ENCODE data around the gene CARD14.

The CARD14 gene

DNA sequence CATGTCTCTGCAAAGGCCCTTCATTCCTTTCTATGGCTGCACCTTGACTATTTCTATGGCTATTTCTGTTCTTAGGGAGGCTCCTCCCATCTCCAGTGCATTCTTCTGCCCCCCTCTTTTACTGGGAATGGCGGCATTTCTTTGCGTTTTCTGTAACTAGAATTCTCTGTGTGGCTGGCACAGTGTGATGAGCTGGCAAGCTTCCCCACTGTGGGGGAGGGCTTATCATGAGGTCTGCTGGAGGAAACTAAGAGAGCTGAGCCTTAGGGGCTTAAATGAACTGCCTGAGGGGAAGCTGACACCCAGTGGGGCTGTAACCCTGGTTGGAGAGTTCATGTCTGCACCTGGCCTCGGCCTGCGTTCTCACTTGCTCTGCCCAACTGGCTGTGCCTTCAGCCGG, 1.5 kb upstream of the CARD14 start:
- H3K27ac Mint-ChIP-seq, result no peak overlapping the region
- H3K9me3 Mint-ChIP-seq, result peaks cover 4% of the 10 kb centered on the region
- no peaks in the 10 kb centered on the region for H3K4me1 Mint-ChIP-seq
- peaks cover 51% of the 10 kb centered on the region for H3K27me3 Mint-ChIP-seq
- ATAC-seq, result no peak
- H3K36me3 Mint-ChIP-seq, result no peaks in the 10 kb centered on the region
- H3K4me3 Mint-ChIP-seq, result no peak overlapping the region

DNA sequence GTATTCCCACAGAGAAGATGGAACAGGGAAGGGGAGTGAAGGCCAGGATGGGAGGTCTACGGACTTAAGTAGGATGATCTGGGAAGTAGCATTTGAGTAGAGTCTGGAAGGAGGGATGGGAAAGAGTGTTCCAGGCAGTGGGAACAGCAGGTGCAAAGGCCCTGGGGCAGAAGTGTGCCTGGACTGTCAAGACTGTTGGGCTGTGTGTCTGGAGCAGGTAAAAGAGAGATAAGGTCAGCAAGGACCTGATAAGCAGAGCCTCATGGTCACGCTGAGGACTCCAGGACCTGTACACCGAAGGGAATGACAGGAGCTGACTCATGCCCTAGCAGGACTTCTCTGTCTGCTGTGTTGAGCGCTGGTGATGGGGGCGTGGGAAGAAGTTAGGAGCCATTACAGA, 723 bp upstream of the CARD14 start:
- H3K9me3 Mint-ChIP-seq, result peaks cover 4% of the 10 kb centered on the region
- no peak overlapping the region for H3K4me3 Mint-ChIP-seq
- ATAC-seq, result no peak
- no peak overlapping the region for H3K27ac Mint-ChIP-seq
- no peaks in the 10 kb centered on the region for H3K4me1 Mint-ChIP-seq
- H3K27me3 Mint-ChIP-seq, result peaks cover 47% of the 10 kb centered on the region
- H3K36me3 Mint-ChIP-seq, result no peaks in the 10 kb centered on the region

DNA sequence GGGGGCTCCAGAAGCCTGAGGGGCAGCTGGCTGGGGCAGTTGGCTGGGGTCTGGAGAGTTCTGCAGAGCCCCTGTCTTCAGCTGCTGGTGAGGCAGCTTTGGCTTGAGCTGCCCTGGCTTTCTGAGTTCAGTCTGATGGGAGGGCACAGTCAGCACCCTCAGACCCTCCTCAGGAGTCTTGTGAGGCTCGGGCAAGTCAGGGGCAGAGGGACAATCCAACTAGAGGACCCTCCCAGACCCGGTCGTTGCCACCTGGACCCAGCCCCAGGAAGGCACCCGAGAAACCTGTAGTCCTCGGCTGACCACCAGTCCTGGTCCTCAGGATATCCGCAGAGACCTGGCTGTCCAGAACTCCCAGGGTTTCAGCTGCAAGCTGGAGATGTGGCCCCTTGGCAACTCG, 1.9 kb downstream of the CARD14 start:
- ATAC-seq, result no peak
- H3K36me3 Mint-ChIP-seq, result no peaks in the 10 kb centered on the region
- H3K4me1 Mint-ChIP-seq, result no peaks in the 10 kb centered on the region
- H3K4me3 Mint-ChIP-seq, result no peak overlapping the region
- peaks cover 4% of the 10 kb centered on the region for H3K9me3 Mint-ChIP-seq
- H3K27me3 Mint-ChIP-seq, result peaks cover 57% of the 10 kb centered on the region
- H3K27ac Mint-ChIP-seq, result no peak overlapping the region

DNA sequence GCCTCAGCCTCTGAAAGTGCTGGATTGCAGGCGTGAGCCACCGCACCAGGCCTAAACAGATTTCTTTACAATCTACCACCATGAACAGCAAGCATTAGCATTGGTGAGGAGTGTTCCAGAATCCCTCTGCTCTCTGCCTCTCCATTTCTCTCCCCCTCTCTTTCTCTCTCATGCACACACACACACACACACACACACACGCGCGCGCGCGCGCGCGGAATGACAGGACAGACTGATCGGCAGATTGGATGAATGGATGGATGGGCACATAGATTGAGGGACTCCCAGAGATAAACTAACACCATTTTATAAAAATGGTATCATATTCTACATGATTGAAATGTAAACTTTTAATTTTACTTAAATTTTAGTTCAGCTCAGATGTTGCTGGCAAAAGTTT, 3.3 kb downstream of the CARD14 start:
- Mint-ChIP-seq H3K9me3 (peaks cover 4% of the 10 kb centered on the region), H3K27ac (no peak overlapping the region), H3K4me3 (no peak overlapping the region), H3K27me3 (peaks cover 60% of the 10 kb centered on the region), H3K4me1 (no peaks in the 10 kb centered on the region), H3K36me3 (no peaks in the 10 kb centered on the region)
- no peak for ATAC-seq

DNA sequence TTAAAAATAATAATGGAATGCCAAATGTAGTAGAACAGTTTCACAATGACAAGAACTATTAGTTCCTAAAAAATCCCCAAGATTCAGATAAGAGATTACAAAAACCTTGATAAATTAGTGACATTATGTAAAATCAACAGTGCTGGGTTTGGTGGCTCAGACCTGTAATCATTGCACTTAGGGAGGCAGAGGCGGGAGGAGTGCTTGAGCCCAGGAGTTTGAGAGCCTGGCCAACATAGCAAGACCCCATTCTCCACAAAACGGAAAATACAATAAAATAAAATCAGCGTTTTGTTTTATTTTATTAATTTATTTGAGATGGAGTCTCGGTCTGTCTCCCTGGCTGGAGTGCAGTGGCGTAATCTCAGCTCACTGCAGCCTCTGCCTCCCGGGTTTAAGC, 4.1 kb downstream of the CARD14 start:
- Mint-ChIP-seq H3K36me3 (no peaks in the 10 kb centered on the region), H3K4me1 (no peaks in the 10 kb centered on the region)
- no peak for ATAC-seq

DNA sequence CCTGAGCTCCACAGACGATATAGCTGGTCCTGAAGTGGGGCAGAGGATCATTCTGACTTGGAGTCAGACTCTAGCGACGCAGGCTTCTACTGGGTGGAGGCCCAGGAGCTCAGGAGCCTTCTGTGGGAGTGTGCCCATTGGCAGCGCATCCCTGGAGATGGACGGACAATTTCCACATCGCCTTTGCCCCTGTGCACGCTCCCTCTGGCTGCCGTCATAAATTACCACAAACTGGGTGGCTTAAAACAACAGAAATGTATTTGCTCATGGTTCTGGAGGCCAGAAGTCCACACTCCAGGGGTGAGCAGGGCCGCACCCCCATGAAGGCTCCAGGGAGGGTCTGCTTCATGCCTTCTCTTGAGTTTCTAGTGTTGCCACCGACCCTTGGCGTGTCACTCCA, 6.9 kb downstream of the CARD14 start:
- no peaks in the 10 kb centered on the region for H3K4me1 Mint-ChIP-seq

More for the DNA sequence above, 4.1 kb downstream of the CARD14 start:
- H3K27me3 Mint-ChIP-seq, result peaks cover 60% of the 10 kb centered on the region
- peaks cover 2% of the 10 kb centered on the region for H3K9me3 Mint-ChIP-seq
- no peak overlapping the region for H3K27ac Mint-ChIP-seq
- H3K4me3 Mint-ChIP-seq, result no peak overlapping the region

DNA sequence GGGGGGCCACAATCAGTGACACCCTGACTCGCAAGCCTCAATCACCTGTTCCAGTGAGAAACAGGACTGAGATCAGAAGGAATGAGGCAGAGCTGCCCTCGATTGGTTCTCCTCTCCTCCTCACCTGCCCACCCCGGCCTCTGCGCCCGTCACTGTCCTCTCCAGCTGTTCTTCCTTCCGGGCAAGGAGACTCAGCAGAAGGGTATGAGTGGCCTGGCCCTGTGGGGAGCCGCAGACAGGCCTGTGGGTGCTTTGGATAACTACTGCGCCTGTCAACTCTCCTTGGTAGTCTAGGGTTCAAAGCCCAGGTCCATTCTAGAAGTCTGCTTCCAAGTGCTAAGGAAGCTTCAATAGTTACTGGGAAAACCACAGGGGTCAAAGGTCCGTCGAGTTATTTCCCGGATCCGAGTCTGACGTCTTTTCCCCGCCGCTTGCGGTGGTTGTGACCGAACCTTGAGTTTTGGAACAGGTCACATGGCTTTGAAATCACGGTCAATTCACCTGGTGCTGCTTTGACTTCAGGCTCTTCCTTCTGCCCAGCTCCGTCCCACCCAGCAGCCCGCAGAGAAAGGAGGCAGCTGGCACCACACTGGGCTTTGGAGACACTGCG, 8.3 kb downstream of the CARD14 start:
- Mint-ChIP-seq H3K27ac (no peak overlapping the region), H3K36me3 (no peaks in the 10 kb centered on the region), H3K27me3 (peaks cover 67% of the 10 kb centered on the region), H3K9me3 (no peaks in the 10 kb centered on the region), H3K4me3 (no peak overlapping the region), H3K4me1 (no peaks in the 10 kb centered on the region)
- ATAC-seq, result no peak

More for the DNA sequence above, 6.9 kb downstream of the CARD14 start:
- Mint-ChIP-seq H3K4me3 (no peak overlapping the region), H3K27ac (no peak overlapping the region), H3K9me3 (no peaks in the 10 kb centered on the region), H3K36me3 (no peaks in the 10 kb centered on the region), H3K27me3 (peaks cover 64% of the 10 kb centered on the region)
- ATAC-seq, result no peak

DNA sequence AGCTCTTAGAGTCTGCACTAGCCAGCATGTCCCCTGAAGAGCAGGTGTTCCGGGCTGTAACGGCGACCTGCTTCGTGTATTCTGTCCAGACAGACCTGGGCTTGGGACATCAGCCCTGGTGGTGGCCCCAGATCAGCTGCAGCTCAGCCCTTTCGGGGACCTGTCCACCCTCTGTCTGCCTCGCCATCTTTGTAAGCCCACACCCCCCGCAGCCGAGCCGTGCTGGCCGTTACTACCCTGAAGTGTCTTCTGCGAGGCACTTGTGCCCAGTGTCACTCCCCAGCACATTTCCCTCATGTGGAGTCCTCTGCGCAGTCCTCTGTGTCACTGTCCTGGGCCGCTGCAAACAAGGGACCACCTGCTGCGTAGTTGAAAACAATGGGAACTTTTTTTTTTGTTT, 10.4 kb downstream of the CARD14 start:
- ATAC-seq, result no peak
- Mint-ChIP-seq H3K9me3 (no peaks in the 10 kb centered on the region), H3K27ac (no peak overlapping the region), H3K27me3 (peaks cover 59% of the 10 kb centered on the region), H3K36me3 (no peaks in the 10 kb centered on the region), H3K4me3 (no peak overlapping the region), H3K4me1 (no peaks in the 10 kb centered on the region)

DNA sequence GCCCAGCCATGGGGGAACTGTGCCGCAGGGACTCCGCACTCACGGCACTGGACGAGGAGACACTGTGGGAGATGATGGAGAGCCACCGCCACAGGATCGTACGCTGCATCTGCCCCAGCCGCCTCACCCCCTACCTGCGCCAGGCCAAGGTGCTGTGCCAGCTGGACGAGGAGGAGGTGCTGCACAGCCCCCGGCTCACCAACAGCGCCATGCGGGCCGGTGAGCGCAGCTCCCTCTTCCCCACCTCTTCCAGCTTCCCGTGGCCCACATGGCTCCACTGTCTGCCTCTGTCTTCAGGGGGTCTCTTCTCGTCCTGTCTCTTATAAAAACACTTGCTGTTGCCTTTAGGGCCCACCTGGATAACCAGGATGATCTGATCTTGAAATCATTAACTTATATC, 11.6 kb downstream of the CARD14 start:
- H3K27ac Mint-ChIP-seq, result no peak overlapping the region
- no peaks in the 10 kb centered on the region for H3K9me3 Mint-ChIP-seq
- no peaks in the 10 kb centered on the region for H3K4me1 Mint-ChIP-seq
- no peak for ATAC-seq
- no peaks in the 10 kb centered on the region for H3K36me3 Mint-ChIP-seq
- no peak overlapping the region for H3K4me3 Mint-ChIP-seq
- peaks cover 64% of the 10 kb centered on the region for H3K27me3 Mint-ChIP-seq

DNA sequence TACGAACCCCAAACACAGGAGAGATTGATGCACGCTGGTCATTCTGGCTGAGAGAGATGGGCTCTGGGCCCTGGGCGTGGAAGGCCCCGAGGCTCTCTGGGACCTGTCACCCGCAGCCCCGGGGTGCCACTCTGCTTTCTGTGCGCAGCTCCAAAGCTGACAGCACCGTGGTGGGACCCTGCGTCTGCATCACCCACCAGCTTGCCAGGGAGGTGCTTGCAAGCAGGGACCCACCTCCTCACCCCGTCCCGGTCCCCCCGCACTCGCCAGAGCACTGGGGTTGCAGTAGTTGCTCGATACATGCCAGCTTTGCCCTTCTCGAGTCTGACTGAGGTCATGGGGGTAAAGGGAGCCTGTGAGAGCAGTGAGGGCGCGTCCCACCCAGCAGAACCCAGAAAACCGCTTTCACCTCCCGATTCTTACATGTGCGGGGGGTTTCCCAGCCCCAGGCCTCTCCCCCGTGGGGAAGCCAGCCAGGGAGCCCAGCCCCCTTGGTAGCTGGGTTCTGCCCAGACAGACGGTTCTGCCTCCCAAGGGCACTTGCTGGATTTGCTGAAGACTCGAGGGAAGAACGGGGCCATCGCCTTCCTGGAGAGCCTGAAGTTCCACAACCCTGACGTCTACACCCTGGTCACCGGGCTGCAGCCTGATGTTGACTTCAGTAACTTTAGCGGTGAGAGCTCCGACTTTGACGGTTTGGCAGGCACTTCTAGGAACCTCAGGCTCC, 12.5 kb downstream of the CARD14 start:
- Mint-ChIP-seq H3K4me3 (no peak overlapping the region), H3K27ac (no peak overlapping the region), H3K4me1 (no peaks in the 10 kb centered on the region), H3K27me3 (peaks cover 65% of the 10 kb centered on the region), H3K36me3 (no peaks in the 10 kb centered on the region), H3K9me3 (no peaks in the 10 kb centered on the region)
- no peak for ATAC-seq

DNA sequence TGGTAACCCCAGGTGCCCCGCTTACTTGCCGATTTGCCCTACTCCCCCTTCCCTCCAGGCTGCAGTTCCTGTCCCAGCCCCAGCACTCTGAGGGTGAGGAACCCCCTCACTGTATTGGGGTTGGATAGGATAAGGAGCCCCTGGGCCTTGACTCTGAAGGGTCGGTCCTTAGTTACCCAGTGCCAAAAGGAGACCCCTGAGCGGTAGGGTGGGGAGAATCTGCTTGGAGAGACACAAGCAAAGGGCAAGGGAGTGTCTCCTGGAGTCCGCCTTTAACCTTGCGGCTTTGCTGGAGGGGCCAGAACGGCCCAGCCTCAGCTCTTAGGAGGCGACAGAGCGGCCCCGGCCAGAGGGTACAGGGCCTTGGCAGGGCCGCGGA, 13.0 kb downstream of the CARD14 start:
- peaks cover 65% of the 10 kb centered on the region for H3K27me3 Mint-ChIP-seq
- no peaks in the 10 kb centered on the region for H3K36me3 Mint-ChIP-seq
- no peak for ATAC-seq
- no peaks in the 10 kb centered on the region for H3K9me3 Mint-ChIP-seq
- no peak overlapping the region for H3K4me3 Mint-ChIP-seq
- H3K4me1 Mint-ChIP-seq, result no peaks in the 10 kb centered on the region
- no peak overlapping the region for H3K27ac Mint-ChIP-seq

DNA sequence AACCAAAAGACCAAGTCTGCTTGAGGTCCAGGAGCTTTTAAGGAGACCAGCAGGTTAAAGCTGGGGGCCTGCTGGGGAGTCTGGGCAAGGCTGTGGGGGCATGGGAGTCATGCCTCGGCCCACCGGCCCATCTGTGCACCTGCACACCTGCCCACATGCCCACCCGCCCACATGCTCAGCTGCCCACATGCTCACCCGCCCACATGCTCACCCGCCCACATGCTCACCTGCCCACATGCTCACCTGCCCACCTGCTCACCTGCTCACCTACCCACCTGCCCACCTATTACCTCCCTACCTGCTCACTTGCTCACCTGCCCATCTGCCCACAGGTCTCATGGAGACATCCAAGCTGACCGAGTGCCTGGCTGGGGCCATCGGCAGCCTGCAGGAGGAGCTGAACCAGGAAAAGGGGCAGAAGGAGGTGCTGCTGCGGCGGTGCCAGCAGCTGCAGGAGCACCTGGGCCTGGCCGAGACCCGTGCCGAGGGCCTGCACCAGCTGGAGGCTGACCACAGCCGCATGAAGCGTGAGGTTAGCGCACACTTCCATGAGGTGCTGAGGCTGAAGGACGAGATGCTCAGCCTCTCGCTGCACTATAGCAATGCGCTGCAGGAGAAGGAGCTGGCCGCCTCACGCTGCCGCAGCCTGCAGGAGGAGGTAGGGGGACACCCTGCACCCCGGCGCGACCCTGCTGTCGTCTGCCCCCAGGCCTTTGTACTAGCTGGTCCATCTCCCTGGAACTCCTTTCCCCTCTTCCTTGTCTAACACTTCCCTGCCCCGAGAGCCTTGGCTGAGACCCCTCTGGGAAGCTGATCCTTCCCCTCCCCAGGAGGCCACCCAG, 14.0 kb downstream of the CARD14 start:
- ATAC-seq, result no peak
- H3K4me3 Mint-ChIP-seq, result no peak overlapping the region
- no peak overlapping the region for H3K27ac Mint-ChIP-seq
- peaks cover 60% of the 10 kb centered on the region for H3K27me3 Mint-ChIP-seq
- no peaks in the 10 kb centered on the region for H3K4me1 Mint-ChIP-seq
- no peaks in the 10 kb centered on the region for H3K9me3 Mint-ChIP-seq
- no peaks in the 10 kb centered on the region for H3K36me3 Mint-ChIP-seq

DNA sequence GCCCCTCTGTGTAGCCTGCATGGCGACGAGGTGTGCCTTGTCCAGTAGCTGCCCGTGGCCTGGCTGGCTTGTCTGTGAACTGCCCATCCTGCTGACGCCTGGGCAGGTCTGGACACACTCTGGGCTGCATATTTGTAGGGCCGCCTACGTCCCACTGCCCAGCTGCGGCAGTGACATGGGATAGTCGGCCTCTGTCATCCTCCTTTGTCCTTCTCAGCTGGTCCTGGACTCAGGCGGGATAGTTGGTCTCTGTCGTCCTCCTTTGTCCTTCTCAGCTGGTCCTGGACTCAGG, 14.5 kb downstream of the CARD14 start:
- ATAC-seq, result no peak
- Mint-ChIP-seq H3K27ac (no peak overlapping the region), H3K4me1 (no peaks in the 10 kb centered on the region), H3K9me3 (no peaks in the 10 kb centered on the region), H3K27me3 (peaks cover 57% of the 10 kb centered on the region), H3K4me3 (no peak overlapping the region), H3K36me3 (no peaks in the 10 kb centered on the region)

DNA sequence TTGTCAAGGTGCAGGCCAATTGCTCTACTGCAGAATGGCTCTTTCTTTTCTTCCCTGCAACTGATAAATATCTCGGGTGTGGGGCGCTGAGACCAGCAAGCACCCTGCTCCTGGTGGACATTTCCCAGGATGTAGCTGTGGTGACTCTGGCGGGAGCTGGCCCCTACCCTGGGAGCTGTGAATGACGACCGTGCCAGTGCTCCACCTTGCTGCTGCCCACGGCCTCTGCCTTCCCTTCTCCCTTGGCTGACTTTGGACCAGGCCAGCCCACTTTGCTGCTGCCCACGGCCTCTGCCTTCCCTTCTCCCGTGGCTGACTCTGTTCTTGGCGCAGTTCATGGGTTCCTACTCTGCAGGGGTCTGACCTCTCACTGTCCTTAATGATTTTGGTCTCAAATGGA, 16.1 kb downstream of the CARD14 start:
- no peak for ATAC-seq
- Mint-ChIP-seq H3K9me3 (no peaks in the 10 kb centered on the region), H3K27me3 (peaks cover 65% of the 10 kb centered on the region), H3K36me3 (no peaks in the 10 kb centered on the region), H3K27ac (no peak overlapping the region), H3K4me3 (no peak overlapping the region), H3K4me1 (no peaks in the 10 kb centered on the region)

DNA sequence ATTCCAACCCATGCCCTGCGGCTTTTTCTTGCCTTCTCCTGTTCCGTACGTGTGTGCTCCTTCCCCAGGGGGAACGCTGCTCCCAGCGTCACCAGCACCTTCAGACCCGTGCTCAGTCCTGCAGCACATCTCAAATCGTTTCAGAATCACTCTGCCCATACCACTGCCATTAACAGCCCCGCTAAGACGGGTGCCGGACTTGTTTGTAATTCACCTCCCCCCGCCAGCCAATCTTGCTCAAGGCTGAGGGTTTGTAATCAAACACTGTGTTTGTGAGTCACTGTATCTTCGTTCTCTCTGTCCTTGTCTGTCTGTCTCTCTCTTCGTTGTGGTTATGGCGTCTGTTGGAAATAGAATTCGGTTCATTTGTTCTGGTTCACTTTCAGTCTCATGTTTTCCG, 17.3 kb downstream of the CARD14 start:
- ATAC-seq, result no peak
- Mint-ChIP-seq H3K4me1 (no peaks in the 10 kb centered on the region), H3K27me3 (peaks cover 65% of the 10 kb centered on the region)

DNA sequence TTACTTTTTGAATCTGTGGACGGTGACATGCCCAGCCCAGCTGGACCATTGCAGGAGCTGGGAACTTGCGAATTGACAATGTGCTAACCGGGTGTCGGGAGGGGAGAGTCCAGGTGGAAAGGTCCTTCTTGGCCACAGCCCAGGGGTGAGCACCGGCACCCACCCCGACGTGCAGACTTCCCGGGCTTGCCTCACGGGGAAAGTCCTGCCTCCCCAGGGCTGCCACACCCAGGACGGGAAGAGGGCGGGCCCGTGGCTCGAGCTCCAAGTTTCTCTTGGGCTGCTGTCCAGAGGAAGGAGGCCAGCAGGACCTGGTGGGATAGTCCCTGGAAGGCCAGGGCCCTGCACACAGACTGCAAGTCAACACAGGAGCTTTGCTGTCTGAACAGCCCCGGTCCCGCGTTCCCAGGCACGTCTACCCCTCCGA, 17.7 kb downstream of the CARD14 start:
- no peak overlapping the region for H3K27ac Mint-ChIP-seq

More for the DNA sequence above, 17.3 kb downstream of the CARD14 start:
- H3K9me3 Mint-ChIP-seq, result no peaks in the 10 kb centered on the region
- no peak overlapping the region for H3K4me3 Mint-ChIP-seq
- no peaks in the 10 kb centered on the region for H3K36me3 Mint-ChIP-seq
- no peak overlapping the region for H3K27ac Mint-ChIP-seq

More for the DNA sequence above, 17.7 kb downstream of the CARD14 start:
- Mint-ChIP-seq H3K4me1 (no peaks in the 10 kb centered on the region), H3K36me3 (no peaks in the 10 kb centered on the region), H3K27me3 (peaks cover 65% of the 10 kb centered on the region), H3K4me3 (no peak overlapping the region), H3K9me3 (no peaks in the 10 kb centered on the region)
- no peak for ATAC-seq

All from stimulated activated memory B cell treated with anti-CD40 and anti-IgM and Interleukin-4, amounts not matched to agents 10 μg/mL and 1 μg/mL and 100 μg/mL, for 72 hours (primary cell).